Natural killer cell (primary cell): ENCODE data around the gene KMO. TPM values are rescaled to one million over a fixed set of nuclear protein-coding genes. Genes with fewer than 3 reads are reported as not detected.

Experiments used
- ATAC-seq, 3 donors: fragments of 150-1000 bp in 2 of 3; fragments of 200-7000 bp in 1 of 3; cut with Tn5 transposase; 1 replicate in 1 of 3; 2 replicates in 2 of 3; pipeline ENCODE4 v1.10.0; 2021; ENCODE audit warnings: mild to moderate bottlenecking in 2 of 3, moderate library complexity in 2 of 3
- DNase-seq, 2 donors: peaks; one replicate each; pipeline versions ENCODE4 v3.0.0 to v3.0.0-alpha.2; 2013 to 2021; ENCODE audit warnings: mixed read lengths in 1 of 2
- H3K27ac ChIP-seq: one replicate; pipeline ENCODE4 v1.5.1; 2013; ENCODE audit warnings: mild to moderate bottlenecking, low read length
- H3K27me3 ChIP-seq: one replicate; pipeline ENCODE4 v1.6.1; 2013; ENCODE audit warnings: low read length; ENCODE audit not compliant: control insufficient read depth, insufficient read depth
- H3K36me3 ChIP-seq: one replicate; pipeline ENCODE4 v1.6.1; 2013; ENCODE audit warnings: low read length; ENCODE audit not compliant: control insufficient read depth, insufficient read depth
- H3K4me1 ChIP-seq: one replicate; pipeline ENCODE4 v1.6.1; 2013; ENCODE audit warnings: low read length; ENCODE audit not compliant: control insufficient read depth, insufficient read depth
- H3K4me3 ChIP-seq: one replicate; pipeline ENCODE4 v1.5.1; 2013; ENCODE audit warnings: low read length
- H3K9me3 ChIP-seq: one replicate; pipeline ENCODE4 v1.6.1; 2013; ENCODE audit warnings: low read length; ENCODE audit not compliant: control insufficient read depth, insufficient read depth
- H3K27ac Mint-ChIP-seq, 2 donors: one replicate each; pipeline ENCODE4 v1.8.0; 2022; ENCODE audit warnings: mild to moderate bottlenecking in 2 of 2, mixed read lengths in 2 of 2, moderate library complexity in 1 of 2
- H3K27me3 Mint-ChIP-seq, 2 donors: one replicate each; pipeline ENCODE4 v1.8.0; 2022; ENCODE audit warnings: low read depth in 2 of 2, mixed read lengths in 2 of 2
- H3K36me3 Mint-ChIP-seq: one replicate; pipeline ENCODE4 v1.8.0; 2022; ENCODE audit warnings: mixed read lengths
- H3K4me1 Mint-ChIP-seq, 2 donors: one replicate each; pipeline ENCODE4 v1.8.0; 2022; ENCODE audit warnings: mixed read lengths in 2 of 2
- H3K4me3 Mint-ChIP-seq: one replicate; pipeline ENCODE4 v1.8.0; 2022; ENCODE audit warnings: mild to moderate bottlenecking, moderate library complexity, mixed read lengths
- H3K9me3 Mint-ChIP-seq, 2 donors: one replicate each; pipeline ENCODE4 v1.8.0; 2022; ENCODE audit warnings: mixed read lengths in 2 of 2
- CTCF ChIP-seq: fragments of 200-600 bp; IDR thresholded peaks from one replicate; pipeline ENCODE4 v1.8.0; 2022; ENCODE audit warnings: antibody characterized with exemption
- WGBS: methylation state at CpG from one replicate; pipeline ENCODE4 v1.1.7; 2013; ENCODE audit warnings: missing lambda C conversion rate; ENCODE audit not compliant: insufficient coverage; 5-methylcytosine and 5-hydroxymethylcytosine counted together
- intact Hi-C: fragments of 100-400 bp; cut with micrococcal nuclease; formaldehyde crosslinking; loops from one replicate; pipeline ENCODE4 v1.14.2; 2022
- total RNA-seq, 4 donors: library from RNA; stranded (reverse); fragments of 120-200 nt in 1 of 4; gene quantifications; one replicate each; pipeline versions ENCODE4 v1.2.3 to v1.2.4, GENCODE V29; 2013 to 2022

KMO gene
- total RNA-seq, 3 donors from 2014 or later (not counting 1 experiment from before 2014, with no cell fraction given), result 0.97 to 1.1 TPM; not detected in 1

- H3K27ac Mint-ChIP-seq, result no peak overlapping the region
- intact Hi-C loops, result loop anchor here (5.0 kb wide), 3 partner anchors 314 to 1794 kb away; partner anchors contain the start of gene EXO1
Measured at GRCh38 chr1:241532864-241533263, 686 bp downstream of the KMO start.

GRCh38 chr1:241533326-241534115 is 1.3 kb downstream of the KMO start:
- no peak for ATAC-seq
- Histone ChIP-seq H3K9me3 (no peaks in the 10 kb centered on the region), H3K27me3 (no peaks in the 10 kb centered on the region), H3K27ac (peak overlapping the region; percentile 62), H3K36me3 (no peaks in the 10 kb centered on the region), H3K4me1 (peaks cover 2% of the 10 kb centered on the region), H3K4me3 (peak overlapping the region; percentile 75)
- Mint-ChIP-seq H3K4me1 (peaks cover 11 to 14% of the 10 kb centered on the region in 2 donors), H3K36me3 (no peaks in the 10 kb centered on the region), H3K9me3 (no peaks in the 10 kb centered on the region), H3K4me3 (no peak overlapping the region), H3K27ac (no peak overlapping the region), H3K27me3 (peaks cover 5 to 14% of the 10 kb centered on the region in 2 donors)
- DNase-seq, result no peak
- intact Hi-C loops, result loop anchor here (5.0 kb wide), 3 partner anchors 314 to 1794 kb away; partner anchors contain the start of gene EXO1
- 53% methylated on average over 4 of the region's 5 CpGs for WGBS
- TF ChIP-seq CTCF, result no peak

More at GRCh38 chr1:241532864-241533263, 686 bp downstream of the KMO start:
- DNase-seq, result peak in 1 of 2 donors; percentile 13
- Histone ChIP-seq H3K4me1 (peaks cover 2% of the 10 kb centered on the region), H3K4me3 (peak overlapping the region; percentile 75), H3K36me3 (no peaks in the 10 kb centered on the region), H3K27ac (peak overlapping the region; percentile 62), H3K27me3 (no peaks in the 10 kb centered on the region), H3K9me3 (no peaks in the 10 kb centered on the region)
- Mint-ChIP-seq H3K4me3 (no peak overlapping the region), H3K9me3 (no peaks in the 10 kb centered on the region), H3K36me3 (no peaks in the 10 kb centered on the region), H3K4me1 (peaks cover 11 to 14% of the 10 kb centered on the region in 2 donors), H3K27me3 (peaks cover 7 to 18% of the 10 kb centered on the region in 2 donors)
- no peak for ATAC-seq
- TF ChIP-seq CTCF, result no peak
- WGBS, result 81% methylated on average over 4 of the region's 7 CpGs

- H3K4me3 Mint-ChIP-seq, result no peak overlapping the region
- DNase-seq, result no peak
- peaks cover 6 to 8% of the 10 kb centered on the region in 2 donors for H3K4me1 Mint-ChIP-seq
- H3K36me3 ChIP-seq, result no peaks in the 10 kb centered on the region
- intact Hi-C loops, result no loop called here
- no peaks in the 10 kb centered on the region for H3K9me3 Mint-ChIP-seq
- H3K9me3 ChIP-seq, result no peaks in the 10 kb centered on the region
- H3K36me3 Mint-ChIP-seq, result no peaks in the 10 kb centered on the region
- H3K27ac Mint-ChIP-seq, result no peak overlapping the region
- no peak for ATAC-seq
- H3K27me3 ChIP-seq, result no peaks in the 10 kb centered on the region
- H3K27ac ChIP-seq, result no peak overlapping the region
- H3K27me3 Mint-ChIP-seq, result peaks cover 6 to 10% of the 10 kb centered on the region in 2 donors
- no peak overlapping the region for H3K4me3 ChIP-seq
- WGBS, result 86% methylated on average over 1 of the region's 1 CpG
- H3K4me1 ChIP-seq, result no peaks in the 10 kb centered on the region
- no peak for TF ChIP-seq CTCF
Measured at GRCh38 chr1:241536304-241536703, 4.1 kb downstream of the KMO start.
